DND-41 (cell line): Measurements from ENCODE around the gene SLC7A6OS.

Source experiments
- ATAC-seq: fragments of 200-7000 bp; cut with Tn5 transposase; 3 replicates; pipeline ENCODE4 v1.9.1; 2021; ENCODE audit warnings: low read depth; ENCODE audit not compliant: insufficient read depth
- DNase-seq: peaks from one replicate; pipeline ENCODE4 v3.0.0-alpha.2; 2020
- H2AFZ ChIP-seq: 2 replicates; pipeline ENCODE4 v1.6.0; 2012; ENCODE audit warnings: low read depth, low read length
- H3K27ac ChIP-seq: 2 replicates; pipeline ENCODE4 v1.5.1; 2012; ENCODE audit warnings: low read length, inconsistent platforms
- H3K27me3 ChIP-seq: fragments of 200-600 bp; sonication (generic); 2 replicates; pipeline ENCODE4 v1.6.0; 2012; ENCODE audit warnings: low read length, mild to moderate bottlenecking, inconsistent platforms; ENCODE audit not compliant: insufficient read depth, poor library complexity
- H3K36me3 ChIP-seq: 2 replicates; pipeline ENCODE4 v1.5.1; 2012; ENCODE audit warnings: low read length, inconsistent platforms; ENCODE audit not compliant: insufficient read depth
- H3K4me1 ChIP-seq: 2 replicates; pipeline ENCODE4 v1.5.1; 2012; ENCODE audit warnings: mild to moderate bottlenecking, low read length; ENCODE audit not compliant: insufficient read depth
- H3K4me2 ChIP-seq: 2 replicates; pipeline ENCODE4 v1.6.0; 2012; ENCODE audit warnings: mild to moderate bottlenecking, moderate library complexity, low read length, inconsistent platforms; ENCODE audit not compliant: insufficient read depth
- H3K4me3 ChIP-seq, 2 experiments: fragments of 200-600 bp in 1 of 2; shearing (Covaris generic) in 1 of 2; 2 replicates each; pipeline ENCODE4 v1.5.1; 2012 to 2016; ENCODE audit warnings: inconsistent platforms in 2 of 2, low read length in 2 of 2, mild to moderate bottlenecking in 2 of 2, low read depth in 1 of 2, moderate library complexity in 1 of 2
- H3K79me2 ChIP-seq: 2 replicates; pipeline ENCODE4 v1.6.0; 2012; ENCODE audit warnings: low read length, inconsistent platforms; ENCODE audit not compliant: insufficient read depth
- H3K9ac ChIP-seq: 2 replicates; pipeline ENCODE4 v1.6.0; 2012; ENCODE audit warnings: low read depth, mild to moderate bottlenecking, inconsistent platforms, low read length, moderate library complexity
- H3K9me3 ChIP-seq: 2 replicates; pipeline ENCODE4 v1.5.1; 2012; ENCODE audit warnings: low read length, moderate library complexity, mild to moderate bottlenecking, inconsistent platforms; ENCODE audit not compliant: insufficient read depth, severe bottlenecking
- H4K20me1 ChIP-seq: 2 replicates; pipeline ENCODE4 v1.6.0; 2012; ENCODE audit warnings: low read length; ENCODE audit not compliant: insufficient read depth
- CTCF ChIP-seq: IDR thresholded peaks from 2 replicates; pipeline ENCODE4 v1.5.1; 2012; ENCODE audit warnings: borderline replicate concordance, low read length, moderate library complexity, mild to moderate bottlenecking; ENCODE audit not compliant: poor library complexity, severe bottlenecking; ENCODE audit errors: extremely low read depth
- EZH2 ChIP-seq: IDR thresholded peaks from 3 replicates; pipeline ENCODE4 v1.6.1; 2012; ENCODE audit warnings: borderline replicate concordance, low read depth, mild to moderate bottlenecking, moderate library complexity, low read length, inconsistent platforms; ENCODE audit not compliant: severe bottlenecking

Gene SLC7A6OS

GRCh38 chr16:68300734-68301459, 9.8 kb downstream of the SLC7A6OS start:
- TF ChIP-seq CTCF, result no peak
- TF ChIP-seq EZH2, result no peak
- peaks cover 14% of the 10 kb centered on the region; the same call in 1 of the 2 replicates for H4K20me1 ChIP-seq
- H3K36me3 ChIP-seq, result peaks cover 98% of the 10 kb centered on the region
- no peak overlapping the region for H3K4me2 ChIP-seq
- H3K27me3 ChIP-seq, result no peaks in the 10 kb centered on the region
- H3K9ac ChIP-seq, result no peak overlapping the region
- no peak overlapping the region for H2AFZ ChIP-seq
- no peak overlapping the region for H3K27ac ChIP-seq
- no peak for DNase-seq
- no peaks in the 10 kb centered on the region for H3K9me3 ChIP-seq
- H3K4me1 ChIP-seq, result no peaks in the 10 kb centered on the region
- no peak for ATAC-seq
- H3K4me3 ChIP-seq, result no peak overlapping the region
- peaks cover 18% of the 10 kb centered on the region; the same call in 1 of the 2 replicates for H3K79me2 ChIP-seq

GRCh38 chr16:68299571-68300453, 10.9 kb downstream of the SLC7A6OS start:
- no peak overlapping the region for H2AFZ ChIP-seq
- no peak overlapping the region for H3K27ac ChIP-seq
- TF ChIP-seq EZH2, result no peak
- no peak for TF ChIP-seq CTCF
- peaks cover 94% of the 10 kb centered on the region for H3K36me3 ChIP-seq
- no peaks in the 10 kb centered on the region for H3K4me1 ChIP-seq
- no peak overlapping the region for H3K4me2 ChIP-seq
- H4K20me1 ChIP-seq, result peaks cover 11% of the 10 kb centered on the region; the same call in 1 of the 2 replicates
- no peak for ATAC-seq
- no peaks in the 10 kb centered on the region for H3K27me3 ChIP-seq
- H3K79me2 ChIP-seq, result peaks cover 22% of the 10 kb centered on the region; the same call in 1 of the 2 replicates
- no peak overlapping the region for H3K4me3 ChIP-seq
- DNase-seq, result no peak
- no peaks in the 10 kb centered on the region for H3K9me3 ChIP-seq
- H3K9ac ChIP-seq, result no peak overlapping the region

GRCh38 chr16:68298907-68299561, 11.7 kb downstream of the SLC7A6OS start:
- Histone ChIP-seq H3K36me3 (peaks cover 94% of the 10 kb centered on the region), H3K9ac (no peak overlapping the region), H3K27ac (no peak overlapping the region), H3K4me1 (no peaks in the 10 kb centered on the region), H2AFZ (no peak overlapping the region), H3K4me3 (no peak overlapping the region), H3K27me3 (no peaks in the 10 kb centered on the region), H4K20me1 (peaks cover 15% of the 10 kb centered on the region; the same call in 1 of the 2 replicates), H3K9me3 (no peaks in the 10 kb centered on the region), H3K4me2 (no peak overlapping the region), H3K79me2 (peaks cover 27% of the 10 kb centered on the region; the same call in 1 of the 2 replicates)
- DNase-seq (no peak), ATAC-seq (no peak)
- no peak for TF ChIP-seq CTCF
- TF ChIP-seq EZH2, result no peak
